ENCODE results near the gene MT1B.

GRCh38 chr16:56649271-56649670 is 2.4 kb upstream of the MT1B start:
- TF ChIP-seq CTCF (IDR thresholded peaks at IDR 0.05; ENCODE audit: poor library complexity) (no peak), EZH2 (IDR thresholded peaks at IDR 0.05; ENCODE audit: borderline replicate concordance) (no peak)

Data from hepatocyte (in vitro differentiated cells).